SIG-M5 treated with dmso at 0.1 percent for 504 hours (cell line): ENCODE data around the gene CUL3.
A peak's percentile ranks its signal among the peaks of the same experiment; 100 is the strongest.
"Not testable (repeated sequence)": the region's sequence is repeated elsewhere in the genome, so short reads cannot be mapped to it uniquely, and the experiment has no call there.

Source experiments
- DNase-seq: peaks from one replicate; lab custom pipeline; 2025; ENCODE audit not compliant: unreplicated experiment; lab: John Stamatoyannopoulos, UW

Gene CUL3

GRCh38 chr2:224583033-224583432 lies 2.1 kb downstream of the CUL3 start:
- DNase-seq = not testable (repeated sequence)

DNA sequence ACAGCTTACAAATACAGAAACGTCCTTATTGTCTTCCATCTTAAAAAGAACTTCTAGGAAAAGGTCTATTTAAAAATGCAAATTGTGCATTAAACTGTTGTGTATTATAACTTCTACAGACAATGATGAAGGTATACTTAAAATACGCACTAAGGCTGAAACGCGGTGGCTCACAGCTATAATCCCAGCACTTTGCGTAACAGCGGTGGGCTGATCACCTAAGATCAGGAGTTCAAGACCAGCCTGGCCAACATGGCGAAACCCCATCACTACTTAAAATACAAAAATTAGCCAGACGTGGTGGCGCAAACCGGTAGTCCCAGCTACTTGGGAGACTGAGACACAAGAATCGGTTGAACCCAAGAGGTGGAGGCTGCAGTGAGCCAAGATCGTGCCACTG lies 4.9 kb downstream of the CUL3 start:
- no peak for DNase-seq

GRCh38 chr2:224579411-224579810 lies 5.8 kb downstream of the CUL3 start:
- DNase-seq = no peak

DNA sequence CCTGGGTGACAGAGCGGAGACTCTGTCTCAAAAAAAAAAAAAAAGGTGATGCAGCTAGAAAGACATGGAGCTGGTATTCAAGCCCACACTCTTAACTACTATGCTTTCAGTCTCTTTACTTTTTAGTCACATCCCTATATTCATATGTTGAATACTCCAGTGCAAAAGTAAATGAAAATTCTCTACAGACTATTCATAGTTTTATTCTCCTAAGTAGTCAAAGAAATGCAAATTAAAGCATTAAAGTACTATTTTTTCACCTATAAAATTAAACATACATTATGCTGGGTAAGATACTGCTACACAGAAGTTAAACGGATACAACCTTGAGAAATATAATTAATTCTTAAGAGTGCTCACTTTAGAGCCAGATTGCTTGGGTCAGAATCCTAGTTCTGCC lies 7.6 kb downstream of the CUL3 start:
- DNase-seq = no peak

- peak; percentile 25 for DNase-seq
Observed at GRCh38 chr2:224576088-224576715, 9.0 kb downstream of the CUL3 start.

DNA sequence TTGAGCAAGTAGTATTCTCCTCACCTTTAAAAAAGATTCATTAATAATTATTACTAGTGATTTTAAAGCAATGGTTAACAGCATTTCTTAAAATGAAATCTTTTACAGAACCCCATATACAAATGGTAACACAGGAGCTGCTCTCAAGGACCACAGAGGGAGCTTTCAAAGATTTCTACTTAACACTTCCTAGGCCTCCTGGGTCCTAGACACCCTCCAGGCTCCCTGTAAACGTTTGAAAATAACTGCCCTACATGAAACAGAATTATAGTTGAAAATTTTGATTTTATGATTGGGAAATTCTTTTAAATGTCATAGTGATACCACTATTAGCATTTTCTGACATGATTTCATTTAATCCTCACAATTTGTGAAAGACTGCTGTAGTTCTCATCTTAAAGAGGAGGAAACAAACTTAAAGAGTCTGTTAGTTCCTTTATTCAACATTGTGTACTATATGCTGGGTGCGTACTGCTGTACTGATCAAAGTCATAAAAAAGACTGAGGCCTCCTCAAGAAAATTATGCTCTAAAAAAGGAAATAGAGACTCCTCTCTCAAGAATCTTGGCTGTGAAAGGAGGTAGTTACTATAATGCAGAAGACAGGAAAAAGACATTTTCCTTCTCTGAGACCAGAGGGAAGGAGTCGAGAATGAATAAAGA lies 10.6 kb downstream of the CUL3 start:
- no peak for DNase-seq

- no peak for DNase-seq
Observed at GRCh38 chr2:224573724-224574123, 11.4 kb downstream of the CUL3 start.

GRCh38 chr2:224572338-224572737 lies 12.8 kb downstream of the CUL3 start:
- DNase-seq = no peak

GRCh38 chr2:224570328-224570993 lies 14.7 kb downstream of the CUL3 start:
- DNase-seq = no peak

DNA sequence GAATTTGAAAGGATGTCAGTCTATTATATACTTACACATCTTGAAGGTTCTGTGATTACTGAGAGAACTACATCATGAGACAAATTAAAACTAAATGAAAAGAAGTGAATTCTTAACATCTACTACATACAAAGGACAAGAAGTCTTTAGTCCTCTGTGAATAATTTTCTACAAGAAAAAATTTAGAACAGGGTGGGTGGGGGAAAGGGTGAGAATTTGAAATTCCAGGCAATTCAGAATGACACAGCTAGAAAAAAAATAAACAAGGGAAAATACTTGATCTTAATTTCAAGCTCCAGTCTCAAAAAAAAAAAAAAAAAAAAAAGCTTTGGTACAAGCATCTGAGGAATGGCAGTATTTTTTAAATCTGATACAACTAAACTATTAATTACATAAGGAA lies 15.5 kb downstream of the CUL3 start:
- DNase-seq = no peak

- DNase-seq = no peak
Observed at GRCh38 chr2:224565452-224566035, 19.6 kb downstream of the CUL3 start.

DNA sequence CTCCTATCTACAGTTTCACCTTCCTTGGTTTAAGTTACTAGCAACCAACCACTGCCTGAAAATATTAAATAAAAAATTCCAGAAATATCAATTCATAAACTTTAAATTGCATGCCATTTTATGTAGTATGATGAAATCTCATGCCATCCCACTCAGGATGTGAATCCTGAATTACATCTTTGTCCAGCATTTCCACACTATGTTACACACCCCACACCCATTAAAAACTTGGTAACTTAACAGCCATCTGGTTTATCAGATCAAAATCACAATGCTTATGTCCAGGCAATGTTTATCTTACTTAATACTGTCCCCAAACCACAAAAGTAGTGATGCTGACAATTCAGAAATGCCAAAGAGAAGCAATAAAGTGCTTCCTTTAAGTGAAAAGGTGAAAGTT lies 21.6 kb downstream of the CUL3 start:
- no peak for DNase-seq

GRCh38 chr2:224562831-224563230 lies 22.3 kb downstream of the CUL3 start:
- DNase-seq = no peak

DNA sequence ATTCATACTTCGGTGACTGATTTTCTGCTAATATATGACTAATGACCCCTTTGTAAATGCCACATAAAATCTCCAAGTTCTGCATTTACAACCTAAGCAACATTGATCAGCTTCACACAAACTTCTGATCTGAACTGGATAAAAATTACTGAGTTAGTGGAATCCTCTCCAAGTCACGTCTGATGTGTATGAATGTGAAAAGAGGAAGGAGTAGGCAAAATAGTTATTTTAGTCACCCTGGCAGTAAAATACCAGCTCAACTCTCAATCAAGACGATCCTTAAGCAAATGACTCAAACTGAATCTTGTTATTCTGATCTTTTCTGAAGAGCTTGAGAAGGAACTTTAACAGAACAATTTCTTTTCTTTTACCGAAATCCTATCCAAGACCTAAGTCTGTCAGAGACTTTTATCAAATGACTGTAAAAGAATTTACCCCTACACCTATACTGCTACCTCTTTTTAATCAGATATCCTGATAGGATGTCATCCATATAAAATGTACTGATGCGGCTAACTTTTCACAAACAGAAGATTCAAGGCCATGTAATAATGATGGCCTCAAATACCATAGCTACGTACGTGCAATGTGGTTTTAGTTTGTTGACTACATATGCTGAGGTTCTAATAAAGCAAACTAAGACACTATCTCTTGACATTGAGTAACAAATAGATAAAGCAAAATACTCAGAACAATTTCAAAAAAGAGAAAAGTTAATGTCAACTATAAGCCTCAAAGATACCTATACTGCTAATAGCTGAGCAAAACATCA lies 23.7 kb downstream of the CUL3 start:
- DNase-seq = peak; percentile 63

GRCh38 chr2:224560549-224560948 lies 24.6 kb downstream of the CUL3 start:
- no peak for DNase-seq

GRCh38 chr2:224557610-224558009 lies 27.6 kb downstream of the CUL3 start:
- DNase-seq = no peak

DNA sequence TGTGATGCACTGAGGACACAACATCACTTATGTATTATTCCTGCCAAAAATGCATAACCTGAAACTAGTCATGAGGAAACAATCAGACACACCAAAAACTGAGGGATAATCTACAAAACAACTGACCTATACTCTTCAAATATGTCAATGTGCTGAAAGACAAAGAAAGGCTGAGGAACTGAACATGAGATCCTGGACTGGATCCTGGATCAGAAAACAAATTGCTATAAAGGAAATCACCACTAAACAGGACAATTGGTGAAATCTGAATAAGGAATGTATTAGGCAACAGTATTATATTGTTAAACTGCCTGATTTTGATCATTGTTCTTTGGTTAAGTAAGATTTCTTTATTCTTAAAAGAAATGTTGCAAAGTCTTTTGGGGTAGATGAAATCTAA lies 28.8 kb downstream of the CUL3 start:
- DNase-seq = no peak

- no peak for DNase-seq
Observed at GRCh38 chr2:224555823-224556366, 29.3 kb downstream of the CUL3 start.

DNA sequence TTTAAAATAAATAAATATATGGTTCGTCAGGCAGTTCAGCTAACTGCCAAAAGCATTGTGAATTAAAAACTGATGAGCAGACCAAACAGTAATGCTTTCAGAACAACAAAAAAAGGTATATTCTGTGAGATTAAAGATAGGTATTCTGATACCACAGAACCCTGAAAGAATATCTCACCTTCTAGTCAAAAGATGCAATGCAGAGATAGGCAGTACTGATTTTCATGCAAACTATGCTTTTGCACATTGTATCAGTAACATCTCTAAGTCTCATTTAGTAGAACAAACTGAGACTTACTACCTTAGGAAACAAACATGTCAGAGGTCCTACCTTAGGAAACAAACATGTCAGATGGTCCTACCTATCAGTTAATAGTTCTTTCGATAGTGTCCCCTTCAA lies 32.4 kb downstream of the CUL3 start:
- no peak for DNase-seq

DNA sequence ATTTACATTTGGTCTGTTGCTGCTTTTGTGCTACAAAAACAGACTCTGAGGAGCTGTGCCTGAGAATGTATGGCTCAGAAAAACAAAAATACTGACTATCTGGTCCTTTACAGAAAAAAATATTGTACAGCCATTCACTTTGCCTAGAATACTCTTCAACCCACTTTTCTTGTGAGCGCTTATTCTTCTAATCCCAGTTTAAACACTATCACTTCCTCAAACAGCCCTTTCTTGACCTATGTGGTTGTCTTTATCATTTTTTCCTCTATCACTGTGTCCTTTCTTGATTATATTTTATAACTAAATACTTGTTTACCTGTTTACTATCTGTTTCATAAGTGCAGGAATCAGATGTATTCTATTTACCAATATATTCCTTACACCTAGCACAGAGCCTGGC lies 33.5 kb downstream of the CUL3 start:
- no peak for DNase-seq

GRCh38 chr2:224546926-224547325 lies 38.2 kb downstream of the CUL3 start:
- no peak for DNase-seq
